ENCODE results near the gene INO80E.
"Not testable (repeated sequence)": the region's sequence is repeated elsewhere in the genome, so short reads cannot be mapped to it uniquely, and the experiment has no call there.

- not testable (repeated sequence) for TF ChIP-seq TCF7L2 (IDR thresholded peaks at IDR 0.05; ENCODE audit: low read depth, low read length); CTCF (IDR thresholded peaks at IDR 0.05); POLR2AphosphoS5 (IDR thresholded peaks at IDR 0.05; ENCODE audit: low read depth, low read length)
Measured at GRCh38 chr16:29959821-29960220, 36.2 kb upstream of the INO80E start.
